NCI-H2107 treated with DMSO at 0.1 percent for 48 hours (cell line): Measurements from ENCODE around the gene NCLN.
A peak's percentile ranks its signal among the peaks of the same experiment; 100 is the strongest.
"Not testable (repeated sequence)": the region's sequence is repeated elsewhere in the genome, so short reads cannot be mapped to it uniquely, and the experiment has no call there.

ENCODE experiments used
- DNase-seq: peaks from one replicate; lab custom pipeline; 2025; ENCODE audit not compliant: unreplicated experiment; lab: John Stamatoyannopoulos, UW

Gene NCLN

GRCh38 chr19:3185461-3186159, at the start of gene NCLN:
Gene NCLN, plus strand, starts transcription at chr19:3185930. Its CDS starts 101 bp downstream, at chr19:3186031.
- DNase-seq = peak; percentile 95

DNA sequence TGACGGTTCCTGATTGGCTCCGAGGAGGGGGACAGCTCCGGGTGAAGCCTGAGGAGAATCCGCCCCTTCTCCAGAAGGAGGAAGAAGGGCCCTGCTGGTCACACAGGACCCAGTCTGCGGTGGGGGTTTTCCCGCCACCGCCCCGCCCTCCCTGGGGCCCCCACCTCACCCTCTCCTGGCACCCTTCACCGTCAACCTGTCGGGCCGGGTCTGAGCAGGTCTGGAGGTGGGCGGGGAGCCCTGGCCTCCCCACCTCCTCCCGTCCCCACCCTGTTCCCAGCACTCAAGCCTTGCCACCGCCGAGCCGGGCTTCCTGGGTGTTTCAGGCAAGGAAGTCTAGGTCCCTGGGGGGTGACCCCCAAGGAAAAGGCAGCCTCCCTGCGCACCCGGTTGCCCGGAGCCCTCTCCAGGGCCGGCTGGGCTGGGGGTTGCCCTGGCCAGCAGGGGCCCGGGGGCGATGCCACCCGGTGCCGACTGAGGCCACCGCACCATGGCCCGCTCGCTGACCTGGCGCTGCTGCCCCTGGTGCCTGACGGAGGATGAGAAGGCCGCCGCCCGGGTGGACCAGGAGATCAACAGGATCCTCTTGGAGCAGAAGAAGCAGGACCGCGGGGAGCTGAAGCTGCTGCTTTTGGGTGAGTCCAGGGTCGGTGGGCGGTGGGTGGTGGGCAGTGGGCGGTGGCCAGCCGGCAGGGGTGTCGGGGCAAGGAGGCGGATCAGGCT, 49.6 kb upstream of the NCLN start, which contains the start of gene GNA15:
GNA15 (plus strand) TSS at position 73 of the 723 bp plus-strand sequence; CDS start at position 491, 418 bp downstream.
- no peak for DNase-seq

DNA sequence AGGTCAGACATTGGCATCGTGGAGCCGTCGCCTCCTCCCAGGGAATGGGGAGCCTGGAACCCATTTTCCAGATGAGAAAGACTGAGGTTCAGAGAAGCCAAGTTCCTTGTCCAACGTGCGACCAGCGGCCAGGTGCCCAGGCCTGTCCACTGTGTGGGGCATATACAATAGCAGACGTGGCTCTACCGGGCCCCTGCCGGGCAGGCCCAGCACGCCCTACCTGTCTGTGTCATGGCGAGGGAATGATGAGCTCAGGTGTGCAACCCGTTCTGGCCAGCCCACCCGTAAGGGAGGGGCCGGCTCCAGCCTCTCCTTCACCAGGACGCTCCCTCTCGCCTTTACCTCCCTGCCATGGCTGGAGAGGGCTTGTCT, 49.1 kb upstream of the NCLN start:
- no peak for DNase-seq

DNA sequence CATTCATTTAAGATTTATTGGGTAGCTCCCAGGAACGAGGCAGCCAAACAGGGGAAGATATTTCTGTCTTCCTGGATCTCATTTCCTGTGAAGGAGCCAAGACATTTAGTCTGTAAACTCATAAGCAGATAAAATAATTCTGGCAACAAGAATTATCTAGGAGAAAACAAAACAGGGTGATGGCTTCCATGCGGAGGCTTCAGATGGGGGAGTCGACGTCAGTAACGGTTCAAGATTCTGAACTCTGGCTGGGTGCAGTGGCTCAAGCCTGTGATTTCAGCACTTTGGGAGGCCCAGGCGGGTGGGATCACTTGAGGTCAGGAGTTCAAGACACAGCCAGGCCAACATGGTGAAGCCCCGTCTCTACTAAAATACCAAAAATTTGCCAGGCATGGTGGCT, 48.6 kb upstream of the NCLN start:
- no peak for DNase-seq

GRCh38 chr19:3138268-3138667, 47.5 kb upstream of the NCLN start:
- no peak for DNase-seq

DNA sequence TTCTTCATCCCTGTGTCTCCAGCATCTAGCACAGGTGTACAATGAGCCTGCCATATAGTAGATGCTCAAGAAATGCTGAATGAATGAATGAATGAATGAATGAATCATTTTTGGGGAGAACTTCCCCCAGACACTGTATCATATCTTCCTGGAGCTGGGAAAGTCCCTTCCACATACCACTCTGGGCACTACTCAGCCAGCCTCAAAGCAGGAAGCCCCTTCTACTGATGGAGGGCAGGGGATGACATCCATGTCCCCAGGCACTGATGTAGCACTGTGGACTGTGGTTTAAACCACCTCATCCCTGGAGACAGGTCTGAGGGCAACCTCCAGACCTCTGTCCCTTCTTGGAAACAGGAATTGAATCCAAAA, 45.1 kb upstream of the NCLN start:
- DNase-seq = no peak

- DNase-seq = no peak
These were observed 43.4 kb upstream of the NCLN start for GRCh38 chr19:3142292-3142670.

DNA sequence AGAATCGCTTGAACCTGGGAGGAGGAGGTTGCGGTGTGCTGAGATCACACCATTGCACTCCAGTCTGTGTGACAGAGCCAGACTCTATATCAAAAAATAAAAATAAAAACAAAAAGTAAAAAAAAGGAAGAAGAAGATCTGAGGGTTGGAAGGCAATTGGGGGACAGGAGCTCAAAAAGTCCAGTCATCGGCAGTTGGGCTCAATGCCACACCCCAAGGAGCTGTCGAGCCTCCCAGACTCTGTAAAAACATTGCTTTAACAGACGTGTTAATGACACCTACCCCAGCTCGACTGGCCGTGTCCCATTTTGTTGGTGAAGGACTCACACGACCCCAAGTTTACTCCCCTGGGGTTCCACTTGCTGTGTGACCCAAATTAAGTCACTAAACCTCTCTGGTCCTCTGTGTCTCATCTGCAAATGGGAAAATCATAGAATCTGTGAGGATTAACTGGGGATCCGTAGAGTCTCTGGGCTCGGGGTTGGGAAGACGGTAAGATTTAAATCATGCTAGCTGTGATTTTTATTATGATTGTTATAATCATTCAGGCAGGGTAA, 42.9 kb upstream of the NCLN start:
- no peak for DNase-seq

DNA sequence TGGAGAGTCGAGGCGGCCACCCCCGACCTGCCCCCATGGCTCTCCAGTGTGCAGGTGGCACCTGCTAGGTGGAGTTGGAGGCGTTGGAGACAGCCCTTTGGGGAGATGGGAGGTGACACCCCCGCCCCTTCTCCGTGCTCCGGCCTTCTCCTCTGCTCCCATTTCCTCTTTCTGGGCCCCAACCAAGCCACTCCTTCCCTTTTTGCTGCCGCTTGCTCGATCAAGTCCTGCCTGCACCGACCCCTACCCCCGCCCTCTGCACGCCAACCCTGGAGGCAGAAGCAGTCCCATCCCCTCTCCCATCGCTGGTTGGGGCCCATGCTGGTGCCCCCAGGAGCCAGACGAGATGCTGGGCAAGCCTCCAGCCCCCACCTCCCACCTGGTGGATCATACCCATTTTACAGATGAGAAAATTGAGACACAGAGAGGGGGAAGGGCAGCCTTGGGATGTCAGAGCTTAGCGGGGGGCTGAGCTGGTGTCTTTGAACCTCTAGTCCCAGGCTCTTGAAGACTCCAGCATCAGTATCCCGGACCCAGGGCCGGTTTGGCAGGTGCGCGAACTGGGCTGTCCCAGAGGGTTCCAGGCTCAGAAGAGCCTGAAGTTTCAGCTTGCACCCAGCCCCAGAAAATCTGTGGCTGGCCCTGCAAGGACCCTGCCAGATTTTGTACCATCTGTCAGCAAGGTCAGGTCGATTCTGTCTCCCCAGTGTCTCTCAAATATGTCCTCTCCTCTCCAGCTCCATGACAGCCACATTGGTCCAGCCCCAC, 39.6 kb upstream of the NCLN start:
- DNase-seq = no peak

GRCh38 chr19:3146677-3147100, 39.0 kb upstream of the NCLN start:
- DNase-seq = no peak

DNA sequence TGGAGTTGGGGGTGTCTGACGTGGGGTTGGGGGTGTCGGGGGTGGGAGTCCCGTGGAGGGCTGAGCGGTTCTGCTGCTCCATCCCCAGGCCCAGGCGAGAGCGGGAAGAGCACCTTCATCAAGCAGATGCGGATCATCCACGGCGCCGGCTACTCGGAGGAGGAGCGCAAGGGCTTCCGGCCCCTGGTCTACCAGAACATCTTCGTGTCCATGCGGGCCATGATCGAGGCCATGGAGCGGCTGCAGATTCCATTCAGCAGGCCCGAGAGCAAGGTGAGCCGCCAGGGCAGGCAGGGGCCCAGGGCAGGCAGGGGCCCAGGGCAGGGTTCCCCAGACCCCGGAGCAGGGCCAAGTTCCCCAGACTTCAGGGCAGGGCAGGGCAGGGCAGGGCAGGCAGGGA, 37.2 kb upstream of the NCLN start:
- no peak for DNase-seq

GRCh38 chr19:3149089-3149488, 36.6 kb upstream of the NCLN start:
- no peak for DNase-seq

DNA sequence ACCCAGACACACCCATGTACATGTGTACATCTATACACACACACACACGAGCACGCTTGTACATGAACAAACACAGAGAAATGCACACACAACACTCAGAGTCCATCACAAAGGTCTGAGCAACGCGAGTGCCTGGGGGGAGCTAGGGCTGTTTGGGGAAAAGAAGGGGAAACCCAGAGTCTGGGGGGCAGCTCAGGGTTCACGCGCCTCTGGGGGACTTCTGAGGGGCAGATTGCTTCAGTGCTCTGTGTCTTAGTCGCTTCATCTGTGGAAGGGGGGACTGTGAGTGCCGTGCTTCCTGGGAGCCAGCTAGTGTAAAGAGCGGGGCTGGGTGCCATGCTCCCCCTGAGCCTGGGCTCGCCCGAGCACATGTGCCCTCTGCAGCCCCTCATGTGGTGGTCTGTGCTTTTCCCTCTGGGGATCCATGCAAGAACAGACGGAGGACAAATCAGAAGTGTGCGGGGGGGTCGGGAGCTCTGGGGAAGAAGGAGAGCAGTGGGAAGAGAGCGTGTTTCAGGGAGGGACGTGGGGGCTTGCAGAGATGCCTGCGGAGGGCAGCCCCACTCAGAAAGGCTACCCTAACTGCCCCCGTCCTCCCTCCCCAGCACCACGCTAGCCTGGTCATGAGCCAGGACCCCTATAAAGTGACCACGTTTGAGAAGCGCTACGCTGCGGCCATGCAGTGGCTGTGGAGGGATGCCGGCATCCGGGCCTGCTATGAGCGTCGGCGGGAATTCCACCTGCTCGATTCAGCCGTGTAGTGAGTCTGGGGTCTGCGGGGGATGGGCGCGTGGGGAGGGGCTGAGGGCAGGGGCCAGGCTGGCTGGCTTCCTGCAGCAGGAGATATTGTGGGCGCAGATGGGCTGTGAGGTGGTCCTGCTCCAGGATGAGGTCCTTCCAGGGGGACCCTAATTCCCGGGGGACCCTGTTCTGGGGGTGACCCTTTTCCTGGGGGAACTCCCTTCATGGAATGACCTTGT, 35.9 kb upstream of the NCLN start:
- DNase-seq = no peak

DNA sequence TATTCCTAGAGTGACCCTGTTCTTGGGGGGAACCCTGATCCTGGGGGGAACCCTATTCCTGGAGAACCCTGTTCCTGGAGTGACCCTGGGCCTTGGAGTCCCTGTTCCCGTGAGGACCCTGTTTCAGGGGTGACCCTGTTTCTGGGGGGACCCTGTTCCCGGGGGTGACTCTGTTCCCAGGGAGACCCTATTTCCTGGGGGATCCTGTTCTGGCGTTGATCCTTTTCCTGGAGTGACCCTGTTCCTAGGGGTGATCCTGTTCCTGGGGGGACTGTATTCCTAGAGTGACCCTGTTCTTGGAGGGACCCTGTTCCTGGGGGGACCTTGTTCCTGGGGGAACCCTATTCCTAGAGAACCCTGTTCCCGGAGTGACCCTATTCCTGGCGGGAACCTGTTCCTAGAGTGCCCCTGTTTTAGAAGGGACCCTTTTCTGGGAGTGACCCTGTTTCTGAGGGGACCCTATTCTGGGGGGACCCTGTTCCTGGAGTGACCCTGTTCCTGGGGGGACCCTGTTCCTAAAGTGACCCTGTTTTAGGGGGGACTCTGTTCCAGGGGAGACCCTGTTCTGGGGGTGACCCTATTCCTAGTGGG, 34.9 kb upstream of the NCLN start:
- DNase-seq = no peak

GRCh38 chr19:3151563-3152418, 33.9 kb upstream of the NCLN start:
- no peak for DNase-seq

DNA sequence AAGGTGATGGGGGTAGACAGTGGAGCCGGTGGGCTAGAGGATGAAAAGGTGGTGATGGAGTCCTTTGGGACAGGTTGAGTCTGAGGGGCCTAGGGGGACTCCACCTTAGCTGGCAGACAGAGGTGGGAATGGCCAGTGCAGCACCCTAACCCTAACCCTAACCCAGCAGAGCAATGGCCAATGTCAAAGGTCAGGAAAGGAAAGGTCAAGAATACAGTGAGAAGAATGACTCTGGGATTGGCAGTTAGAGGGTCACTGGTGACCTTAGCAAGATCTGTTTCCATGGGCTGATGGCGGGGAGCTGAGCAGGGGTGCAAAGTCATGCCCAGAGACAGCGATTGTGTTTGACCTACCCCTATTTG, 33.3 kb upstream of the NCLN start:
- DNase-seq = no peak

GRCh38 chr19:3153286-3154230, 32.2 kb upstream of the NCLN start:
- DNase-seq = no peak

- DNase-seq = not testable (repeated sequence)
These were observed 31.3 kb upstream of the NCLN start for GRCh38 chr19:3154447-3154846.
